ENCODE data around the gene SLC29A1.
A peak's percentile ranks its signal among the peaks of the same experiment; 100 is the strongest.

The SLC29A1 gene

DNA sequence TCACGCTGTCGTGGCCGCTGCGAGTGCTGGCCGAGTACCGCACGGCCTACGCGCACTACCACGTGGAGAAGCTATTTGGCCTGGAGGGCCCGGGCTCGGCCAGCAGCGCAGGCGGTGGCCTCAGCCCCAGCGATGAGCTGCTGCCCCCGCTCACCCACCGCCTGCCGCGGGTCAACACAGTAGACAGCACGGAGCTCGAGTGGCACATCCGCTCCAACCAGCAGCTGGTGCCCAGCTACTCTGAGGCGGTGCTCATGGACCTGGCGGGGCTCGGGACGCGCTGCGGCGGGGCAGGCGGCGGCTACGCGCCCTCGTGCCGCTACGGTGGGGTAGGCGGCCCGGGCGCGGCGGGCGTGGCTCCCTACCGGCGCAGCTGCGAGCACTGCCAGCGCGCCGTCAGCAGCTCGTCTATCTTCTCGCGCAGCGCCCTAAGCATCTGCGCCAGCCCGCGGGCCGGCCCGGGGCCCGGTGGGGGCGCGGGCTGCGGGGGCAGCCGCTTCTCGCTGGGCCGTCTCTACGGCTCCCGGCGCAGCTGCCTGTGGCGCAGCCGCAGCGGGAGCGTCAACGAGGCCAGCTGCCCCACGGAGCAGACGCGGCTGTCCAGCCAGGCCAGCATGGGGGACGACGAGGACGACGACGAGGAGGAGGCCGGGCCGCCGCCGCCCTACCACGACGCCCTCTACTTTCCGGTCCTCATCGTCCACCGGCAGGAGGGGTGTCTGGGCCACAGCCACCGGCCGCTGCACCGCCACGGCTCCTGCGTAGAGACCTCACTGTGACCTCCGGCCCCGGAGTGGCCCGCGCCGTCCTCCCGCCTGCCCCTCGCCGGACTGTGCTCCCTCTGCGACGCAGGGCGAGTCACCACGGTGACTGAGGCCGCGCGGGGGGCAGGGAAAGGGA lies 52.6 kb downstream of the SLC29A1 start:
- Histone ChIP-seq H3K4me1 (ENCODE audit: control insufficient read depth, insufficient read depth, low read length, poor library complexity, severe bottlenecking) (peaks cover 9% of the 10 kb centered on the region), H3K4me3 (ENCODE audit: insufficient read depth, low read depth, low read length, poor library complexity, severe bottlenecking) (peak overlapping the region; percentile 23), H3K9me3 (ENCODE audit: control insufficient read depth, low read length) (no peaks in the 10 kb centered on the region), H3K27me3 (replicated peaks; ENCODE audit: control insufficient read depth, insufficient read depth, low read length, poor library complexity, severe bottlenecking) (peaks cover 40% of the 10 kb centered on the region), H3K27ac (ENCODE audit: insufficient read depth, low read length, poor library complexity, severe bottlenecking) (no peak overlapping the region), H3K36me3 (ENCODE audit: control insufficient read depth, insufficient read depth, low read length) (no peaks in the 10 kb centered on the region)
- no peak for DNase-seq

DNA sequence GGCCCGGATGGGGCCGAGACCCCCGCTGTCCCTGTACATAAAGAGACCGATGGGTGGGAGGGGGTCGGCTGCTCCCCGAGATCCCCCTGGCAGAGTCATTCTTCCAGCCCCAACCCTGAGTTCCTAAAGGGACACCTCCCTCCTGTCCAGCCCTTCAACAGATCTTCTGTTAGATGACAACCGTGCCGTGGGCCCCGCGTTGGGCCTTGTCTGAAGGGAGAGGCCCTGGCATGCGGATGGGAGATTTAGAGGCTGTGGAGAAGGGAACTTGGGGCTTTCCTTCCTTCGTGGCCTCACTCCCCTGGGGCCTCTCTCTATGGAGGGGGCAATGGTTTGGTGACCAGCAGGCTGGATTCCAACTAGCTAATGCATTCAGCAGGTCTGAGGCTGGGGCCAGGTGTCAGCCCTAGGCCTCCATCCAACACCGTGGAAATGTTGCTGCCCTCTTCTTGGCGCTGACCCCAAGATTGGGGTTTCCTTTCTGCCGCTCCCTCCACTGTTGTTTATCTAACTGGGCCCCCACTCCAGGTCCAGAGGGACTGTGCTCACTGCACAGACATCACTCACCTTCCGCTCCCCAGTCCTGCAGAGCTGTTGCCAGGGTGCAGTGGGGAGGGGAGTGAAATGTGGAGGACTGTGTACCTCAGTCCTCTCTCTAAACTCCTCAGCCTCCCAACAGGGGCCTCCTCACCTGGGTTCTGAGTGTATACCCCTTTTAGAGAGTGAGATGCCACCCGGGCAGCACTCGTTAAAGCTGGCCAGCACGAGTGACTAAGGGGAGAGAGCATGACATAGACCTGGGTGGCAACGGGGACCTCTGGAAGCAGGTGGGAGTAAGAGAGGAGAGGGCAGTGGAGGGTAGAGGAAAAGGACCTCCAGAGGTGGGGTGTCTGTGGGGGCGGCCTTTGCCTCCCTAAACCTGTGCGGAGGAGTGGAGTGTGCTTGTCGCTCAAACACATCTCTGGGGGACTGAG lies 53.6 kb downstream of the SLC29A1 start:
- DNase-seq, result no peak
- Histone ChIP-seq H3K4me3 (ENCODE audit: insufficient read depth, low read depth, low read length, poor library complexity, severe bottlenecking) (no peak overlapping the region), H3K27ac (ENCODE audit: insufficient read depth, low read length, poor library complexity, severe bottlenecking) (no peak overlapping the region), H3K36me3 (ENCODE audit: control insufficient read depth, insufficient read depth, low read length) (no peaks in the 10 kb centered on the region), H3K27me3 (replicated peaks; ENCODE audit: control insufficient read depth, insufficient read depth, low read length, poor library complexity, severe bottlenecking) (peaks cover 30% of the 10 kb centered on the region), H3K4me1 (ENCODE audit: control insufficient read depth, insufficient read depth, low read length, poor library complexity, severe bottlenecking) (peaks cover 5% of the 10 kb centered on the region), H3K9me3 (ENCODE audit: control insufficient read depth, low read length) (no peaks in the 10 kb centered on the region)

DNA sequence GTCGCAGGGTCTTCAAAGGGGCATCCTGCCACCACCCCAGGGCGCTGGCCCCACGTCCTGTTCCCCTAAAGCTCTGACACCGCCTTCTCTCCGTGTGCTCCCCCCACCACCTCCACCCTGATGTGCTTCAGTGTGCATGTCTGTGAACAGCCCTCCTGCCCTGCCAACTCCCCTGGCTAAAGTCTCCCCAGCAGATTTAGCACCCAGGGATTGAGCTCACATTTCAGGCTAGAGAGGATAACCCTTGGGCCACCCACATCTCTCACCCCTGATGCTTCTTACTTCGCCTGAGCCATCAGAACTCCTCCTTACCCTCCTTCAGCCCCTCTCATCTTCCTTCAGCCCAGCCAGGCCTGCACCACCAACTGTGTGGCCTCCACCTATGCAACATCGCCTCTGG lies 54.4 kb downstream of the SLC29A1 start:
- Histone ChIP-seq H3K9me3 (ENCODE audit: control insufficient read depth, low read length) (no peaks in the 10 kb centered on the region), H3K27me3 (replicated peaks; ENCODE audit: control insufficient read depth, insufficient read depth, low read length, poor library complexity, severe bottlenecking) (peaks cover 25% of the 10 kb centered on the region), H3K36me3 (ENCODE audit: control insufficient read depth, insufficient read depth, low read length) (no peaks in the 10 kb centered on the region), H3K27ac (ENCODE audit: insufficient read depth, low read length, poor library complexity, severe bottlenecking) (no peak overlapping the region), H3K4me1 (ENCODE audit: control insufficient read depth, insufficient read depth, low read length, poor library complexity, severe bottlenecking) (peaks cover 5% of the 10 kb centered on the region), H3K4me3 (ENCODE audit: insufficient read depth, low read depth, low read length, poor library complexity, severe bottlenecking) (no peak overlapping the region)
- DNase-seq, result no peak

DNA sequence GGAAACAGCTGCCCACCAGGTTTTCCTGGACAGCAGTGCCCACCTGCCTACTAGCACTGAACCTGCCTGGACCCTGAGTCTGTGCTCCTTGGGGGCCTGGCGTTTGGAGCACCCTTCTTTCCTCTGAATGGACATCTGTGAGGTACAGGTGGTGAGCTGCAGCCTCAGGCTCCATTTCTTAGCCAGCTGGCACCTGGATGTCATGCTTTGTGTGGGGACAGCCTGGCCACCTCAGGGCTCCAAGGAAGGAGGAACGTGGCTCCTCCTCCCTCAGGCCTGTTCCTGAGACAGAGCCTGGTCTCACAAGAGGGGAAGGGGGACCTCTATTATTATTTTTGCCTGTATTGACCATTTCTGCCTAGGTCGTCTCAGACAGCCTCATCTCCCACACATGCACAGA lies 54.9 kb downstream of the SLC29A1 start:
- Histone ChIP-seq H3K27ac (ENCODE audit: insufficient read depth, low read length, poor library complexity, severe bottlenecking) (no peak overlapping the region), H3K4me1 (ENCODE audit: control insufficient read depth, insufficient read depth, low read length, poor library complexity, severe bottlenecking) (peaks cover 5% of the 10 kb centered on the region), H3K36me3 (ENCODE audit: control insufficient read depth, insufficient read depth, low read length) (no peaks in the 10 kb centered on the region), H3K27me3 (replicated peaks; ENCODE audit: control insufficient read depth, insufficient read depth, low read length, poor library complexity, severe bottlenecking) (peaks cover 20% of the 10 kb centered on the region), H3K9me3 (ENCODE audit: control insufficient read depth, low read length) (no peaks in the 10 kb centered on the region), H3K4me3 (ENCODE audit: insufficient read depth, low read depth, low read length, poor library complexity, severe bottlenecking) (no peak overlapping the region)
- no peak for DNase-seq

DNA sequence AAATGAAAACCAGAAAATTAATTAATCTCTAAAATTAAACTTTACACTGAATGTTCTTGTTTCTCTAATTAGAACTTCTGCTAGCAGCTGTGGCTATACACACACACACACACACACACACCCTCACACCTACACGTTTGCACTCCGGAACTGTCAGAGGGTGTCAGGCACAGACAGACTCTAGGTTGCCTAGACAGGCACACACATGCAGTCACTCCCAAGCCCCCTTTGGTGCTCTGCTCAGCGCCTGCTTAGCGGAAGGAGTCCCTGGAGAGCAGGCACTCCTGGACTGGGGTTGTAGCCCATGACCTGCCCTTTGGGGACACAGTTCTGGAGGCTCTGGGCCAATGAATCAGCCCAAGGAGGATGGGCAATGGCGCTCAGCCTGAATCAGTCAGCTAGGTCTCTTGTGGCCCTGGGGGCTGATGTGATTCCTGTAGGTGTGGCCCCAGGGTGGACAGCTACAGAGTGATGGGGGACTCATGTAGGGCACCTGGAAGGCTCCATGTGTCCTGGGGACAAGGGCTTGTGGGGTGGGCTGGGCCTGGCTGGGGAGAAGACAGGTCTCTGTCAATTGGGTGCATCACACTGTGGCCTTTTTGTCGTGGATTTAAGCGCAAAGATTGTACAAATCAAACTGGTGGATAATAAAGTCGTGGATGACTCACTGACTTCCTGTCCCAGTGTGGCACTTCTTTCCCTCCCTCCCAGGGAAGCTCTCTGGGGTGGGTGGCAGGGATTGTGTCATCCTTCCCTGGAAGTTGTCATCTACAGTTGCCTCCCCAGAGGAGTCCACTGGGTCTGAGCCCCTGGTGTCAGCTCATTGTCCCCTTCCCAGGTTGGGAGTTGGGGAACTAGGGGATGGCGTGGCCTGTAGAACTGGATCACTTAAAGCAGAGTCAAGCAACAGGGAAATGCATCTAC lies 55.6 kb downstream of the SLC29A1 start:
- peaks cover 5% of the 10 kb centered on the region for H3K4me1 ChIP-seq (ENCODE audit: control insufficient read depth, insufficient read depth, low read length, poor library complexity, severe bottlenecking)
- no peak for DNase-seq
- no peak overlapping the region for H3K4me3 ChIP-seq (ENCODE audit: insufficient read depth, low read depth, low read length, poor library complexity, severe bottlenecking)
- H3K9me3 ChIP-seq (ENCODE audit: control insufficient read depth, low read length), result no peaks in the 10 kb centered on the region
- H3K27ac ChIP-seq (ENCODE audit: insufficient read depth, low read length, poor library complexity, severe bottlenecking), result no peak overlapping the region
- H3K27me3 ChIP-seq (replicated peaks; ENCODE audit: control insufficient read depth, insufficient read depth, low read length, poor library complexity, severe bottlenecking), result peaks cover 20% of the 10 kb centered on the region
- H3K36me3 ChIP-seq (ENCODE audit: control insufficient read depth, insufficient read depth, low read length), result no peaks in the 10 kb centered on the region

Measured in effector memory CD4-positive, alpha-beta T cell (primary cell).